ENCODE data around the gene KDM6B. TPM values are rescaled to one million over a fixed set of nuclear protein-coding genes. Genes with fewer than 3 reads are reported as not detected.

The KDM6B gene
- total and polyA plus RNA-seq, 9 of the 15 experiments (the other 6 are each of a cell fraction or from before 2014, with no cell fraction given), result 0.01 to 22.9 (median 2.2) TPM

DNA sequence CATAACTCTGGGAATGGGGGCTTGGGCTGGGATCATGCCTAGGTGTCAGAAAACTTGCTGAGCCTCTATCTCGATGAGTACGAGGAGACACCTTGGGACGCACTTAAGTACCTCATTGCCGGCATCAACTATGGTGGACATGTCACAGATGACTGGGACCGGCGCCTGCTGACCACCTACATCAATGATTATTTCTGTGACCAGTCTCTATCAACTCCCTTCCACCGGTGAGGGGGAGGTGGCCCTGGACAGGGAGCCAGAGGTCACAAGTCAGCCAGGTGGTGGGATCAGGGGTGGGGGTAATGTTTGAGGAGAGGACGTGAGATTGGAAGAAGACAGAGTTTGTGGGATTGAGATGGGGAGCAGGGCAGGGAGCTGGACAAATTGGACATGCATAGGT lies 3.4 kb upstream of the KDM6B start:
- ATAC-seq (no peak), FAIRE-seq (no peak), DNase-seq (ENCODE audit: extremely low read depth in 1 of 4, low spot score in 3 of 4) (no peak)
- no peak for TF ChIP-seq ZBTB8A (IDR thresholded peaks at IDR 0.05; ENCODE audit: partially characterized antibody)
- TF ChIP-seq U2AF2 (optimal IDR thresholded peaks at IDR 0.05; ENCODE audit: low read depth, low read length), result no peak
- TF ChIP-seq FOXP1 (CRISPR knock-in tag; IDR thresholded peaks at IDR 0.05), result no peak
- TF ChIP-seq, protein P1, sequence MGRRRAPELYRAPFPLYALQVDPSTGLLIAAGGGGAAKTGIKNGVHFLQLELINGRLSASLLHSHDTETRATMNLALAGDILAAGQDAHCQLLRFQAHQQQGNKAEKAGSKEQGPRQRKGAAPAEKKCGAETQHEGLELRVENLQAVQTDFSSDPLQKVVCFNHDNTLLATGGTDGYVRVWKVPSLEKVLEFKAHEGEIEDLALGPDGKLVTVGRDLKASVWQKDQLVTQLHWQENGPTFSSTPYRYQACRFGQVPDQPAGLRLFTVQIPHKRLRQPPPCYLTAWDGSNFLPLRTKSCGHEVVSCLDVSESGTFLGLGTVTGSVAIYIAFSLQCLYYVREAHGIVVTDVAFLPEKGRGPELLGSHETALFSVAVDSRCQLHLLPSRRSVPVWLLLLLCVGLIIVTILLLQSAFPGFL (CRISPR knock-in tag; IDR thresholded peaks at IDR 0.05), result no peak
- TF ChIP-seq MAZ (CRISPR knock-in tag; conservative IDR thresholded peaks at IDR 0.05 in 1 of 2, IDR thresholded peaks at IDR 0.05 in 1 of 2), result no peak
- Histone ChIP-seq H3K79me2 (ENCODE audit: control insufficient read depth, insufficient read depth, low read length) (no peaks in the 10 kb centered on the region), H3K9me3 (replicated peaks; ENCODE audit: control insufficient read depth, insufficient read depth, low read depth, low read length) (no peaks in the 10 kb centered on the region), H3K9ac (ENCODE audit: insufficient read depth in 1 of 2, low read depth in 2 of 2, low read length in 2 of 2) (no peak overlapping the region), H3K27ac (ENCODE audit: extremely low read depth, low read depth, low read length) (no peak overlapping the region), H3K4me2 (ENCODE audit: insufficient read depth, low read length) (no peak overlapping the region), H4K20me1 (replicated peaks; ENCODE audit: control insufficient read depth, insufficient read depth, low read length) (no peaks in the 10 kb centered on the region), H2AFZ (ENCODE audit: low read depth, low read length) (no peak overlapping the region), H3K36me3 (ENCODE audit: control insufficient read depth, insufficient read depth, low read length) (no peaks in the 10 kb centered on the region), H3K4me3 (no peak overlapping the region), H3K4me1 (replicated peaks in 1 of 2; ENCODE audit: control insufficient read depth in 2 of 2, insufficient read depth in 2 of 2, low read length in 2 of 2) (peaks cover 4 to 26% of the 10 kb centered on the region in 2 experiments; a peak in 4 of 5 replicates), H3K27me3 (ENCODE audit: control insufficient read depth in 2 of 2, insufficient read depth in 2 of 2, low read length in 2 of 2) (peaks cover 14 to 22% of the 10 kb centered on the region in 2 experiments; a peak in 4 of 5 replicates), H3K9me1 (ENCODE audit: control insufficient read depth, insufficient read depth, low read length) (no peaks in the 10 kb centered on the region)
- in situ Hi-C loops (cut with MboI) (no loop called here), intact Hi-C loops (cut with micrococcal nuclease) (loop anchor here (10.0 kb wide), 2 partner anchors 64 to 294 kb away; partner anchors contain the start of gene HES7)
- ChIA-PET CTCF (ENCODE audit: low intra/inter-chr PET ratio) (no interaction called here), POLR2A (no interaction called here)
- 30% methylated on average over 8 of the region's 8 CpGs for WGBS (ENCODE audit: insufficient coverage, low coverage, missing lambda C conversion rate)
- no TSS peak for BruUV-seq (replicated peaks)

Measured in K562 (cell line).